ENCODE data around the gene TPRG1. TPM values are rescaled to one million over a fixed set of nuclear protein-coding genes. Genes with fewer than 3 reads are reported as not detected.

Gene TPRG1
- total and polyA plus RNA-seq, 7 experiments from 2014 or later: 0.13 to 5.4 (median 1.3) TPM

DNA sequence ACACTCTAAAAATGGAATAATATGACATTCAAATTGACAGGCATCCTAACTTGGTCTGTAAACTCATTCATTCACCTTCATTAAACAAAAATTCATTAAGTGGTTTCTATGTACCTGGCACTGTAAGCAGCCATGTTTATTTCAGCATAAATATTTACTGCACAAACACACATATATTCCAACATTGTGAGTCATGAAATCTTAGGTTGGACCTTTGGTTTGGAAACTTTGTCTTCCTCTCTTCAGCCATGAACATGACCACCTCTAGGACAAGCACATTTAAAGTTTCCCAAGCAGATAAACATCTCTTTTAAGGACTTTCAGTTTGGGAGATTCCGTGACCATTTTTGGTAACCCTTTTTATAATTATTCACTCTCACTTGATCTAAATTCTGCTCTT lies 131.8 kb downstream of the TPRG1 start:
- DNase-seq (no peak), ATAC-seq (no peak)
- peaks cover 0 to 26% of the 10 kb centered on the region in 2 donors for H3K4me1 ChIP-seq (ENCODE audit: control insufficient read depth in 2 of 2, insufficient read depth in 2 of 2, low read length in 2 of 2)
- no peak overlapping the region for H3K27ac ChIP-seq (ENCODE audit: low read depth, low read length)
- Mint-ChIP-seq H3K27ac (peak overlapping the region in 4 of 9 donors; percentile 73 to 90 (median 80)), H3K27me3 (no peaks in the 10 kb centered on the region), H3K4me1 (peaks cover 24 to 77% (median 64%) of the 10 kb centered on the region in 7 donors), H3K36me3 (peaks cover 0 to 23% (median 0%) of the 10 kb centered on the region in 5 donors), H3K9me3 (peaks cover 0 to 8% (median 0%) of the 10 kb centered on the region in 11 donors), H3K4me3 (peak overlapping the region in 2 of 10 donors; percentile 8 to 59)
- H3K9me3 ChIP-seq (ENCODE audit: control insufficient read depth in 2 of 3, low read length in 3 of 3): no peaks in the 10 kb centered on the region
- CTCF ChIA-PET: no interaction called here
- POLR2A ChIA-PET: no interaction called here
- no peak overlapping the region for H3K4me3 ChIP-seq (ENCODE audit: low read length)
- H3K27me3 ChIP-seq (ENCODE audit: control insufficient read depth in 2 of 2, insufficient read depth in 2 of 2, low read length in 2 of 2): no peaks in the 10 kb centered on the region
- no peaks in the 10 kb centered on the region for H3K36me3 ChIP-seq (ENCODE audit: control insufficient read depth in 2 of 3, insufficient read depth in 3 of 3, low read length in 3 of 3)
- intact Hi-C loops (cut with micrococcal nuclease): loop anchor here in 1 of 2 donors (10.0 kb wide), 1 partner anchor 51 kb away; no protein-coding TSS in a partner anchor

DNA sequence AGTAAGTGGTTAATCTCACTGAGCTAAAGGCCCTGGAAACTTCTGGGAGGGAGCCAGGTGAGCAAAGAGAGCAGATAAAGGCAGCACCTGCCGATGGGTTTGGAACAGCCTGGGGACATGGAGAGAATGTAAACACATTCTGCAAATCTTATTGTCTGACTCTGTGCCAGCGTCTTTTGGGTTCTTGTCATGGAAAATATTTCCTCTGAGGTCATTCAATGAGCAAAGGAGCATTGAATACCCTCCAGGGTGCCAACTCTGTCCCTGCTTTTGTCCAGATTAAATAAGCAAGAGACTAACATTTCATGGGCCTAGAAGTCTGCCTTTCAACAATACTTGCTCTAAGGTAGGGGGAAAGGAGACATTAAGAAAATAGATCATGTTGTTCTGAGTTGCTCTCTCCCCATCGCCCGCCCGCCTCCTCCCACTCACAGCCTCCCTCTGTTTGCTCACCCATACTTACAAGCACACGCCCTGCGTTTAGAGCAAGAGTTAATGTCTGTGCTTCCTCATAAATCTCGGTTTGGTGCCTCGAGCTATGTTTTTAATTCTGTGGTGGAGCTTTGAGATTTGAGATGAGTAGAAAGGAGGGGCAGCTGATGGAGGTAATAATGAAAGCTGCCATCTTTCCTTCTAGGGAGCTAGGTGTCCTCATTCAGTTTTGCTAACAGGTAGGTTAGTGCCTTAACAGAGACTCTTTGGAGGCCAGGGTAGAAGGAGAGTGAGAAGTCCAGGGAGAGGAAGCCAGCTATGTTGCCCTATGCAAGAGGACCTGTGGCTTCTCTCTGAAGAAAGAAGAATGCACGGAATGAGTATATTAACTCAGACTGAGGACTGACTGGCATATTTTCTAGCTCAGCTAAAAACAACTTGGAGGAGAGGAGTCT lies 132.9 kb downstream of the TPRG1 start:
- Histone ChIP-seq H3K9me3 (ENCODE audit: control insufficient read depth in 2 of 3, low read length in 3 of 3) (no peaks in the 10 kb centered on the region), H3K36me3 (ENCODE audit: control insufficient read depth in 2 of 3, insufficient read depth in 3 of 3, low read length in 3 of 3) (no peaks in the 10 kb centered on the region), H3K27me3 (ENCODE audit: control insufficient read depth in 2 of 2, insufficient read depth in 2 of 2, low read length in 2 of 2) (no peaks in the 10 kb centered on the region), H3K27ac (ENCODE audit: low read depth, low read length) (no peak overlapping the region), H3K4me1 (ENCODE audit: control insufficient read depth in 2 of 2, insufficient read depth in 2 of 2, low read length in 2 of 2) (peaks cover 0 to 19% of the 10 kb centered on the region in 2 donors), H3K4me3 (ENCODE audit: low read length) (no peak overlapping the region)
- ATAC-seq (no peak), DNase-seq (peak in 5 of 9 donors; percentile 16 to 42 (median 28))
- ChIA-PET CTCF (interaction anchor here (0.7 to 2.2 kb wide), 5 partner anchors 16 to 575 kb away, joined by 3 to 7 read pairs (median 4); no protein-coding TSS in a partner anchor), POLR2A (interaction anchor here (1.5 kb wide), 1 partner anchor 20 kb away, joined by 6 read pairs; no protein-coding TSS in a partner anchor)
- Mint-ChIP-seq H3K9me3 (peaks cover 0 to 7% (median 0%) of the 10 kb centered on the region in 11 donors), H3K4me1 (peaks cover 15 to 67% (median 57%) of the 10 kb centered on the region in 7 donors), H3K27ac (peak overlapping the region; percentile 44 to 93 (median 86)), H3K4me3 (peak overlapping the region; percentile 27 to 77 (median 64)), H3K36me3 (peaks cover 0 to 20% (median 0%) of the 10 kb centered on the region in 5 donors), H3K27me3 (no peaks in the 10 kb centered on the region)
- intact Hi-C loops (cut with micrococcal nuclease): loop anchor here (1.0 to 10.0 kb wide), 6 partner anchors 16 to 52 kb away; no protein-coding TSS in a partner anchor

DNA sequence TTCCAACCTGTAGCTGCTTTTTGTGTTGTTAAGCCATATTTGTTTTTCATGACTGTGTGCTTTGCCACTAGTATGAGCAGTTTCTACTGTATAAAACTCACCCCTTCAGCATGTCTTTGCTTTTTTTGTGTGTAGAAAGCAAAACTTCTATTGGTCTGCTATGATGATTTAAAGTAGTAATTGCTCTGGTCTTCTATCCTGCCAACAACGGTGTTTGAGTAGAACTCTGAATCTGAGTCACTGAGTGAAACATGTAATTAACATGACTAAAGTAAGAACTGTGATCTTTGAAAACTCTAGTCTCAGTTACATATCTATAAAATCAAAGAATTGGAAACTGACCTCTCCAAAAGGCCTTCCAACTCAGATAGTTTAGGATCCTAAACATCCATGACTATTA lies 133.6 kb downstream of the TPRG1 start:
- ATAC-seq (no peak), DNase-seq (no peak)
- intact Hi-C loops (cut with micrococcal nuclease): loop anchor here (1.0 to 10.0 kb wide), 5 partner anchors 17 to 51 kb away; no protein-coding TSS in a partner anchor
- H3K4me3 ChIP-seq (ENCODE audit: low read length): no peak overlapping the region
- H3K9me3 ChIP-seq (ENCODE audit: control insufficient read depth in 2 of 3, low read length in 3 of 3): no peaks in the 10 kb centered on the region
- H3K4me1 ChIP-seq (ENCODE audit: control insufficient read depth in 2 of 2, insufficient read depth in 2 of 2, low read length in 2 of 2): peaks cover 0 to 17% of the 10 kb centered on the region in 2 donors
- Mint-ChIP-seq H3K9me3 (peaks cover 0 to 5% (median 0%) of the 10 kb centered on the region in 11 donors), H3K27me3 (no peaks in the 10 kb centered on the region), H3K4me1 (peaks cover 13 to 60% (median 54%) of the 10 kb centered on the region in 7 donors), H3K27ac (peak overlapping the region in 8 of 9 donors; percentile 44 to 93 (median 84)), H3K36me3 (peaks cover 0 to 16% (median 0%) of the 10 kb centered on the region in 5 donors), H3K4me3 (peak overlapping the region in 9 of 10 donors; percentile 27 to 77 (median 65))
- no peak overlapping the region for H3K27ac ChIP-seq (ENCODE audit: low read depth, low read length)
- H3K36me3 ChIP-seq (ENCODE audit: control insufficient read depth in 2 of 3, insufficient read depth in 3 of 3, low read length in 3 of 3): no peaks in the 10 kb centered on the region
- ChIA-PET CTCF (interaction anchor here (0.7 to 2.2 kb wide), 4 partner anchors 17 to 33 kb away, joined by 3 to 7 read pairs (median 5); no protein-coding TSS in a partner anchor), POLR2A (interaction anchor here (1.5 kb wide), 1 partner anchor 19 kb away, joined by 6 read pairs; no protein-coding TSS in a partner anchor)
- no peaks in the 10 kb centered on the region for H3K27me3 ChIP-seq (ENCODE audit: control insufficient read depth in 2 of 2, insufficient read depth in 2 of 2, low read length in 2 of 2)

DNA sequence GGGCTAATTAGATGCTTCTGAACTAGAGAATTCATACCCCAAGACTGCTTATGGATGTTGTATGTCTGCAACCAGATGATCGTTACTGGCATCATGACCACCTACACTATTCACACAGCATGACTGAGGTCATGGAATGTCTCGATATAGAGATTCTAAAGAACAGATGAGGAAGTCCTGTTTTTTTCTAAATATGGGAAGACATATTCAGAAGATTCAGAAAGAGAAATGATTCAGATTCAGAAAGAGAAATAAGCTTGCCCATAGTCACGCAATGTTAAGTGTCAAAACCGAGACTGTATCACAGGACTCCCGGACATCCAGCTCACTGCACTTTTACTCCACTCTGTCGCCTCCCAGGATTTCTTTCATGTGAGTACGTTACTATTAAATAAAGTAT lies 136.2 kb downstream of the TPRG1 start:
- Histone ChIP-seq H3K4me3 (ENCODE audit: low read length) (no peak overlapping the region), H3K27me3 (ENCODE audit: control insufficient read depth in 2 of 2, insufficient read depth in 2 of 2, low read length in 2 of 2) (no peaks in the 10 kb centered on the region), H3K4me1 (ENCODE audit: control insufficient read depth in 2 of 2, insufficient read depth in 2 of 2, low read length in 2 of 2) (peaks cover 0 to 12% of the 10 kb centered on the region in 2 donors), H3K27ac (ENCODE audit: low read depth, low read length) (no peak overlapping the region), H3K36me3 (ENCODE audit: control insufficient read depth in 2 of 3, insufficient read depth in 3 of 3, low read length in 3 of 3) (no peaks in the 10 kb centered on the region), H3K9me3 (ENCODE audit: control insufficient read depth in 2 of 3, low read length in 3 of 3) (no peaks in the 10 kb centered on the region)
- Mint-ChIP-seq H3K27ac (peak overlapping the region in 1 of 9 donors; percentile 89), H3K4me3 (peak overlapping the region in 1 of 10 donors; percentile 81), H3K27me3 (no peaks in the 10 kb centered on the region), H3K9me3 (peaks cover 0 to 5% (median 0%) of the 10 kb centered on the region in 11 donors), H3K4me1 (peaks cover 7 to 62% (median 38%) of the 10 kb centered on the region in 7 donors), H3K36me3 (peaks cover 0 to 8% (median 0%) of the 10 kb centered on the region in 5 donors)
- intact Hi-C loops (cut with micrococcal nuclease): loop anchor here in 1 of 2 donors (5.0 to 10.0 kb wide), 2 partner anchors 36 to 47 kb away; no protein-coding TSS in a partner anchor
- CTCF ChIA-PET: interaction anchor here (0.6 to 0.7 kb wide), 2 partner anchors 112 to 161 kb away, joined by 3 to 4 read pairs; no protein-coding TSS in a partner anchor
- ATAC-seq (no peak), DNase-seq (no peak)
- POLR2A ChIA-PET: interaction anchor here (1.0 to 1.4 kb wide), 2 partner anchors 8 to 16 kb away, joined by 3 read pairs; no protein-coding TSS in a partner anchor

DNA sequence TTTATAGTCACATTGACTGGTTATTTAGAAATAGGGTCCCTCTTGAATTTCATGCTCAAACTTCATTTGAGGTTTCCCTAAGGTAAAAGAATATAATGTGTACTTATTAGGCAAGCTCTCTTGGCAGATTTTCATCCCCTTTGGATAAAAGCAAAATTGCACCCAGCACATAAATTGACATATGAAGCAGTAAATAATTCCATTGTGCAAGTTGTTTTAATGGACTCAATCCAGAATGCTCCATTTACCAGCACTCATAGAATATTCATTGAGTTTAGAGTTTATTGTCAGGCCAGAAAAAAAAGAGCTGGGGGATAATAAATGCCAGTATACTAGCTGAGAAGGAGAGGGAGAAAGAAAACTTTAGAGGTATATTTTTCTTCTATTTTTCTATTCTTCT lies 136.8 kb downstream of the TPRG1 start:
- Histone ChIP-seq H3K9me3 (ENCODE audit: control insufficient read depth in 2 of 3, low read length in 3 of 3) (no peaks in the 10 kb centered on the region), H3K27me3 (ENCODE audit: control insufficient read depth in 2 of 2, insufficient read depth in 2 of 2, low read length in 2 of 2) (no peaks in the 10 kb centered on the region), H3K4me3 (ENCODE audit: low read length) (no peak overlapping the region), H3K36me3 (ENCODE audit: control insufficient read depth in 2 of 3, insufficient read depth in 3 of 3, low read length in 3 of 3) (no peaks in the 10 kb centered on the region), H3K27ac (ENCODE audit: low read depth, low read length) (no peak overlapping the region), H3K4me1 (ENCODE audit: control insufficient read depth in 2 of 2, insufficient read depth in 2 of 2, low read length in 2 of 2) (peaks cover 0 to 12% of the 10 kb centered on the region in 2 donors)
- CTCF ChIA-PET: interaction anchor here (0.6 to 0.7 kb wide), 2 partner anchors 111 to 162 kb away, joined by 3 to 4 read pairs; no protein-coding TSS in a partner anchor
- DNase-seq: no peak
- intact Hi-C loops (cut with micrococcal nuclease): loop anchor here in 1 of 2 donors (5.0 to 10.0 kb wide), 2 partner anchors 36 to 46 kb away; no protein-coding TSS in a partner anchor
- peak overlapping the region in 1 of 10 donors; percentile 81 for H3K4me3 Mint-ChIP-seq
- no peak for ATAC-seq
- H3K27ac Mint-ChIP-seq: peak overlapping the region in 1 of 9 donors; percentile 89
- POLR2A ChIA-PET: interaction anchor here (1.4 kb wide), 1 partner anchor 16 kb away, joined by 3 read pairs; no protein-coding TSS in a partner anchor
- H3K9me3 Mint-ChIP-seq: peaks cover 0 to 4% (median 0%) of the 10 kb centered on the region in 11 donors
- H3K36me3 Mint-ChIP-seq: peaks cover 0 to 8% (median 0%) of the 10 kb centered on the region in 5 donors
- H3K4me1 Mint-ChIP-seq: peaks cover 7 to 61% (median 35%) of the 10 kb centered on the region in 7 donors
- H3K27me3 Mint-ChIP-seq: no peaks in the 10 kb centered on the region
